CD4-positive, alpha-beta T cell treated with Interleukin-2 at 100 ng/mL for 4 hours (primary cell): Measurements from ENCODE around the gene SEMA4B.

Experiments used
- DNase-seq: peaks from one replicate; pipeline ENCODE4 v3.0.0-alpha.2; 2020; ENCODE audit warnings: low spot score

Gene SEMA4B

DNA sequence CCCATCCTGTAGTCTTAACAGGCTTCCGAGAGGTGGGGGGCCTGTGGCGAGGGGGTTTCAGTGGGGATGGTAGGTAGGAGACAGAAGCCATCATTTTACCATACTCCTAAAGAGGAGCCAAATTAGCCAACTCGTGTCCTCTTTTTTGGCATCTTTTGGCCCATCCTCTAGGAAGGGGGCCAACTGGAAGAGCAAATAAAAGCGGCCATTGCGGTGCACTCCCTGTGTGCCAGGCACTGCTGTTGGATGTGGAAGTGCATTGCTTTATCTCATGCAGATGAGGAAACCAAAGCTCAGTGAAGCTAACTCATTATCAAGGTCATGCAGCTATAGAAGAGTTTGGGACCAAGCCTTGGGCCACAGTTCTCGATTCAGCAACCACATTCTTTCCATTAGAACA lies 6.1 kb downstream of the SEMA4B start:
- no peak for DNase-seq

GRCh38 chr15:90208356-90208755 lies 7.2 kb downstream of the SEMA4B start:
- DNase-seq, result no peak

DNA sequence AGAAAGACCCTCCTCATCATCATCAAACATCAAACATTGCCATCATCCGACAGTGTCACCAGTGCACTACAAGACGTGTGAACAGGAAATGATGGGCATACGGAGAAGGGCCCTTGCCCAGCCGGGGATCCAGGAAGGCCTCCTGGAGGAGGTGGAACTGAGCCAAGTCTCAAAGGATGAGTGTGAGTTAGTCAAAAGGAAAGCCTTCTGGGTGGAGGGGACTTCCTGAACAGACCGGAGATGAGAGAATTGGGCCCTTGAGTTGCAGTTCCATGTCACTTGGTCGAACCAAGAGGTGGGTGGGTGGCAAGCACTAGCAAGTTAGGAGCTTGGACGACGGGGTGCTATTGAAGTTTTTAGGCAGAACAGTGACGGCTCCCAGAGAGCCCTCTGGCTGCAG lies 8.5 kb downstream of the SEMA4B start:
- DNase-seq, result no peak

- no peak for DNase-seq
Measured at GRCh38 chr15:90210593-90210992, 9.5 kb downstream of the SEMA4B start.

- DNase-seq, result no peak
Measured at GRCh38 chr15:90211009-90211408, 9.9 kb downstream of the SEMA4B start.

DNA sequence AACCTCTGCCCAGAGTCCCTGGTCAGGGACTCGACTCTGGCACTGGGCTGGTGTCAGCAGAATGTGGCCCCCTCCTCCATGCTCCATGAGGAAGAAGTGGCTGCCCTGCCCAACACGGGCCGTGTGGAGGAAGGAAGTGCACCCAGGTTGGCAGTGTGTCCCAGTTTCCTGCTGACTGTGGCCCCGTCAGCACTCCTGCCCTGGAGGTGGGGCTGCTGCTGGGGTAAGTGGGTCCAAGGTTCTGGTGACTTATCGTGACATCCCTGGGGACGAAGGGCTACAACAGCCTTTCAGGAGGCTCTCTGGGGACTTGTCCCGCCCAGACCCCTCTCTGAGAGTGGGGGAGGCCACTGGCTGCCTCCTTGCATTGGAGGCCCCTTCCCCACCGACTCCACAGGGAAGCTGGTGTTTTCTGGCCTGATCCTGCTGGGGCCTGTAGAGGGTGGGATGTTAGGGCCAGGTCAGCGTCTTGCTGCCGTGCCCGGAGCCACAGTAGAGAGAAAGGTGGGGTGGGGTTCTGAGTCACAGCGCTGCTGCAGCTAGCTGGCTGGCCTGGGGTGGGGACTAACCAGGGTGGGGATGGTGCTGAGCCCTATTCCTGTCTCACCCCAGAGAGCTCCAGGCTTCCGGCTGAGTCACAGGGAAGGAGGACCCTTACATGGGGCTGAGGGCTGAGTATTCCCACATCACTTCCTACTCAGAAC lies 10.5 kb downstream of the SEMA4B start:
- DNase-seq, result no peak

DNA sequence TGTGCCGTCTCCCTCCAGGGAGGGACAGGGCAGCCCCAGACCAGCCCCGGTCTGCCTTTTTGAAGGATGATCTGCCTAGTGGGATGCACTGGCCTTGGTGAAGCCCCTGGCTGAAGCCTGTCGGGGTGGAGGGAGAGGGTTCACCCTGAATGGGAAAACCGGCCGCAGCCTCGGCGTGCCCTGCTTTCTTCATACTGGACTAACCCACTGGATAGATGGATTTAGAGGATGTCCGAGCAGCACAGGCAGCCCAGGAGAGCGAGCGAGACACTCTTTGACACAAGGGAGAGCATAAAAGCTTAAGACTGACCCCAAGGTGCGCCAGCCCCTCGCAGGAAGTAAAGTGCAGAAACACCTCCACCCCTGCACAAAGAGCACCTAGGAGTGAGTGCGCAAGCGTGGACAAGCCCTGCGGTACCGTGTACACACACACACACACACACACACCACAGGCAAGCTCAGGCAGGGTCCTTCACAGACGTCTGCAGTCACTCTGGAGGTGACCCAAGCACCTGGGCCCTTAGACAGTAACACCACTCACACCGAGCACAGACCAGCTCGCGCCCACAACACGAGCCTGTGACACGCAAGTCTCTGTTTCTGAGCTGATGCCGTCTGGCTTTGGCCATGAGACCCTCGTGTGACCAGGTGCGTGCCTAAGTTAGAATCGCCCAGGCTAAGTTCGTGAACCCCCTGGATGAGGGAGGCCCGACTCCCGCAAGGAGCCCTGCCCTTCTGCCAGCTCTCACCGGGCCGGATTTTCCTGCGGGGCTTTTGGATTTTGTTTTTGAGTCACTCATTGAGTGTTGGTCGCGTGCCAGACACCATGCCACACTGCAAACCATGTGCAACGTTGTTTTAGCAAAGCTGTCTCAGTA lies 11.3 kb downstream of the SEMA4B start:
- no peak for DNase-seq

GRCh38 chr15:90213122-90213817 lies 12.1 kb downstream of the SEMA4B start:
- DNase-seq, result no peak

GRCh38 chr15:90213818-90214204 lies 12.7 kb downstream of the SEMA4B start:
- no peak for DNase-seq

DNA sequence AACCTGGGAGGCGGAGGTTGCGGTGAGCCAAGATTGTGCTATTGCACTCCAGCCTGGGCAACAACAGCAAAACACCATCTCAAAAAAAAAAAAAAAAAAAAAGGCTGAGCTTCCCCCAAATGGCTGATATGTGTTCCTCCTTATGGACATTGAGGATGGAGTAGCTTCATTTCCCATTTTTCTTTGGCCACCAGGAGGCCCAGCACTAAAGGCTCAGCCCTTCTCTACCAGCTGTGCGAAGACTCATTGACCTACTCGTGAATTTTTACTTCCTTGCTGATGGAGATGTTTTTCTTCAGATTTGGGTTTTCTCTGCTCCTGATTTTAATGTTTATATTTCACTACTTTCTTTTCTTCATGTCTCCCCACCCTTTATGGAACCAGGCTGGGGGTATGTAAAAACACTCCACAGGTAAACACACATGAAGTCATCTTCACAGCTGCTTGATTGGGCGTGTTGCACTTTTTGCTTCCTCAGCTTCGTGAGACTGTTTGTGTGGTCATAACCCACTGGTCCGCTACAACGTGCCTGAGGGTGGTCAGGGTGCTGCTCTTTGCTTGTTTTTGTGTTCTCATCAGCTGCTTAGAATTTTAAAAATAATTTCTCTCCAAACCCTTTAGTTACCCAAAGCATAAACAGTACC lies 13.5 kb downstream of the SEMA4B start:
- DNase-seq, result no peak

- no peak for DNase-seq
Measured at GRCh38 chr15:90217671-90218394, 16.7 kb downstream of the SEMA4B start.

DNA sequence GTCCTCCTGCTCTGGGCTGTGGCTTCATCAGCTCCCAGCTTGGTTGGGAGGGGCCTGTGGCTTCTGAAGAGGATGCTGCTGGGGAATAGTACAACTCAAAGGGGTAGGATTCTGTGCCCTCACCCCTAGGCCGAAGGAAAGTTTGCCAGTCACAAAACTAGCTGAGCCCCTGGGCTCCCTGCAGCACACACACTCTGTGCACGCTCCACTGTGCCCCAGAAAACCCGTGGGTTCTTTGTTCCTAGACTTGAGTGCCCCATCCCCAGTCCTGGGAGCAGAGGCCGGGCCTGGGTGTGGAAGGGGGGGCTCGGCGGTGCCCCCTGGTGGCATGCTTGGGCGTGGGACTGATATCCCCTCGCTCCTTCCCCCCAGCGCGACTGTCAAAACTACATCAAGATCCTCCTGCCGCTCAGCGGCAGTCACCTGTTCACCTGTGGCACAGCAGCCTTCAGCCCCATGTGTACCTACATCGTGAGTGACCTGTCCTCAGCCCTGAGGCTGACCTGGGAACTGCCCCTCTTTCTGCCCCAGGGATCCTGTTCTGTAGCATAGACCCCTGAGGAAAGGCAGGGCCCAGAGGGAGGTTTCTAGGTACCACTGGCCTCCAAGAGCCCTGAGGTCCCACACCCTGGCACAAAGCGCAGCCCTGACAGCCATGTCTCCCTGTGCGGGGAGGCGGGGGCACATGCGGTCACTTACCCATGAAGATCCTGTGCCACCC lies 18.5 kb downstream of the SEMA4B start:
- DNase-seq, result peak; percentile 44

DNA sequence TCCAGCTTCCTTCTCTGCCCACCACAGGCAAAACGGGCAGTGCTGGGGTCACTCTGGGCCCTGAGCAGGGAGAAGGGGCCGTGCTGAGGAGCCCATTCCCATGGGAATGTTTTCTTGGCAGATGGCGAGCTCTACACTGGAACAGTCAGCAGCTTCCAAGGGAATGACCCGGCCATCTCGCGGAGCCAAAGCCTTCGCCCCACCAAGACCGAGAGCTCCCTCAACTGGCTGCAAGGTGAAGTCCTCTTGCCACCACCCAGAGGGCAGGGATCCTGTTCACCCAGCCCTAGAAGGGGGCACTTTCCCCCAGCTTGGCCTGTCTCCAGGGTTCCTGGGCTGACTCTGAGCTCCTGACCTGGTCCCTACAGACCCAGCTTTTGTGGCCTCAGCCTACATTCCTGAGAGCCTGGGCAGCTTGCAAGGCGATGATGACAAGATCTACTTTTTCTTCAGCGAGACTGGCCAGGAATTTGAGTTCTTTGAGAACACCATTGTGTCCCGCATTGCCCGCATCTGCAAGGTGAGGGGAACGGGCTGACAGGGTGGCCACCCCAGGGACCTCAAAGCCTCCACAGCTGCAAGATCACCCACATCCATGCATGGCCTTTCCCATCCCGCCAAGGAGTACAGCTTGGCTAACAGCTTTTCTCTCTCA lies 20.2 kb downstream of the SEMA4B start:
- DNase-seq, result peak; percentile 24

GRCh38 chr15:90222547-90222946 lies 21.4 kb downstream of the SEMA4B start:
- DNase-seq, result no peak

DNA sequence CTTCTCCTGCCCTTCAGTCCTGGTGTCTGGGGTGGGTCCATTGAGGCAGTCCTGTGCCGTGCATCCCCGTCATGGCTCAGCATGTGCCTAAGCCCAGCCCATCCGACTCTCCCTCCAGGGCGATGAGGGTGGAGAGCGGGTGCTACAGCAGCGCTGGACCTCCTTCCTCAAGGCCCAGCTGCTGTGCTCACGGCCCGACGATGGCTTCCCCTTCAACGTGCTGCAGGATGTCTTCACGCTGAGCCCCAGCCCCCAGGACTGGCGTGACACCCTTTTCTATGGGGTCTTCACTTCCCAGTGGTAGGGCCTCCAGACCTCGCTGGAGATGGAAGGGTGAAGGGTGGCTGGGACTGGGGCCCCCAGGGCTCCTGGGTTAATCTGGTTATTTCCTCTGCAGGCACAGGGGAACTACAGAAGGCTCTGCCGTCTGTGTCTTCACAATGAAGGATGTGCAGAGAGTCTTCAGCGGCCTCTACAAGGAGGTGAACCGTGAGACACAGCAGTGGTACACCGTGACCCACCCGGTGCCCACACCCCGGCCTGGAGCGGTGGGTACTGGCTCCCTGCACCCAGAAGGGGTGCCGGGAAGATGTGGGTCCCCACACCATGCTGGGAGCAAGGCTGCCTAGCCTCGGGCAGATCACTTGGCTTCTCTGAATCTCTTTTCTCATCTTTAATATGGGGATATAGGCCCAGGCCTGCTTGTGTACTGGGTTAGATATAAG lies 22.5 kb downstream of the SEMA4B start:
- DNase-seq, result no peak

DNA sequence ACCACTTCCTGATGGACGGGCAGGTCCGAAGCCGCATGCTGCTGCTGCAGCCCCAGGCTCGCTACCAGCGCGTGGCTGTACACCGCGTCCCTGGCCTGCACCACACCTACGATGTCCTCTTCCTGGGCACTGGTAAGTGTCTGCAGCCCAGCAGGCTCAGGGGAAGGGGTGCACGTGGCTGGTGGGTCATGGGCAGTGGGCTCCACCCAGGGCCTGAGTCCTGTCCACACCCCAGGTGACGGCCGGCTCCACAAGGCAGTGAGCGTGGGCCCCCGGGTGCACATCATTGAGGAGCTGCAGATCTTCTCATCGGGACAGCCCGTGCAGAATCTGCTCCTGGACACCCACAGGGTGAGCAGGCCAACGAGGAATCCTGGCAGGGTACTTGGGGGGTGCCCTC lies 23.9 kb downstream of the SEMA4B start:
- DNase-seq, result no peak

DNA sequence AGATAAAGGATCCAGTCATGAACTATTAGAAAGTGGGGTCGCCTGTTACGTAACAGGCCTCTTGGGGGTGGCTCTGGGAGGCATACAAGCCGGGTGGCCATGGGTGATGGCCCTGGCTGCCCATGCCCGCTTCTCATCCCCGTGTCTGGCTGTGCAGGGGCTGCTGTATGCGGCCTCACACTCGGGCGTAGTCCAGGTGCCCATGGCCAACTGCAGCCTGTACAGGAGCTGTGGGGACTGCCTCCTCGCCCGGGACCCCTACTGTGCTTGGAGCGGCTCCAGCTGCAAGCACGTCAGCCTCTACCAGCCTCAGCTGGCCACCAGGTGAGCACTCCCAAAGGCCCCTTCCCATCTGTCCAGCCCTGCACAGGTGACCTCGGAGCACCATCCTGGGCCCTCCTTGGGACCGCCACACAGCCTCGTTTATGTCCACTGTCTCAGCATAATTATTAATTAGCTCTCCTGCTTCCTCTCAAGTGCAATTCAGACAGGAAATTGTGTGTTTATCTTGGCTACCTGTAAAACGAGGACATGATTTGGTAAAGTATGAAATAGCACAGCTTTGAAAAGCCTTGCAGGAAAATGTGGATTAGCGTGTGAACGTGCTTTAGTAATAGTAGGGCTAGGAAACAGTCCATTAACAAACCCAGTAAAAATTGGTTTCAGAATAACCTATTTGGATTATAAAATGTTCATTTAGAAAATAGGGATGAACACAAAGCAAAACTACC lies 24.5 kb downstream of the SEMA4B start:
- no peak for DNase-seq

DNA sequence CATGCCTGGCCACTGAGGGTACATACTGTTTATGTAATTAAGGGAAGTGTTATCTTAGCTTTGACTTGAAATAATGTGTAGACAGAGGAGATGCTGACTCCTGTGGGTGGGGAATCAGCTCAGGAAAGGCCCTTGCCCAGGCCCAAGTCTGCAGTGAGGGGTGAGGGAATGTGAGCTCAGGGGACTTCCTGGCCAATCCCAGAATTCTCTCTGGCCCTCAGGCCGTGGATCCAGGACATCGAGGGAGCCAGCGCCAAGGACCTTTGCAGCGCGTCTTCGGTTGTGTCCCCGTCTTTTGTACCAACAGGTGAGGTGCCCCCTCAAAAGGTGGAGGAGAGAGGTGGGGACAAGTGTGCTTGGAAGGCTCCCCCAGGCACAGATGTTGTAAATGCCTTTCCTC lies 26.2 kb downstream of the SEMA4B start:
- no peak for DNase-seq
